Endothelial cell (in vitro differentiated cells): ENCODE measurements around the gene RBPJL. TPM values are rescaled to one million over a fixed set of nuclear protein-coding genes. Genes with fewer than 3 reads are reported as not detected.

Experiments used
- DNase-seq: peaks from one replicate; pipeline ENCODE4 v3.0.0; 2021; ENCODE audit warnings: low spot score
- H3K27ac Mint-ChIP-seq: one replicate; pipeline ENCODE4 v1.8.0; 2021; ENCODE audit warnings: mixed read lengths, inconsistent platforms; ENCODE audit not compliant: unreplicated experiment
- H3K27me3 Mint-ChIP-seq: one replicate; pipeline ENCODE4 v1.8.0; 2021; ENCODE audit warnings: mild to moderate bottlenecking, moderate library complexity, mixed read lengths, inconsistent platforms; ENCODE audit not compliant: unreplicated experiment
- H3K36me3 Mint-ChIP-seq: one replicate; pipeline ENCODE4 v1.8.0; 2021; ENCODE audit warnings: mild to moderate bottlenecking, low read depth, mixed read lengths, inconsistent platforms; ENCODE audit not compliant: unreplicated experiment
- H3K4me1 Mint-ChIP-seq: one replicate; pipeline ENCODE4 v1.8.0; 2021; ENCODE audit warnings: mild to moderate bottlenecking, mixed read lengths, inconsistent platforms; ENCODE audit not compliant: unreplicated experiment
- H3K4me3 Mint-ChIP-seq: one replicate; pipeline ENCODE4 v1.8.0; 2021; ENCODE audit warnings: mild to moderate bottlenecking, mixed read lengths, inconsistent platforms; ENCODE audit not compliant: unreplicated experiment
- H3K9me3 Mint-ChIP-seq: one replicate; pipeline ENCODE4 v1.8.0; 2021; ENCODE audit warnings: mixed read lengths, inconsistent platforms; ENCODE audit not compliant: unreplicated experiment
- total RNA-seq: library from RNA; stranded (reverse); fragmentation: NEBNext Ultra II Directional; extraction: Animal tissue kit (Norgen Biotek cat#: 25700); gene quantifications from one replicate; pipeline ENCODE4 v1.2.1, GENCODE V29; 2021; ENCODE audit not compliant: unreplicated experiment
- TF ChIP-seq, protein P1 (sequence below): fragments of 200-600 bp; sonication (generic); IDR thresholded peaks from one replicate; pipeline ENCODE4 v1.5.0; 2021; ENCODE audit warnings: antibody characterized with exemption; ENCODE audit not compliant: unreplicated experiment

The RBPJL gene
- total RNA-seq, 1 donor from 2014 or later = not detected

DNA sequence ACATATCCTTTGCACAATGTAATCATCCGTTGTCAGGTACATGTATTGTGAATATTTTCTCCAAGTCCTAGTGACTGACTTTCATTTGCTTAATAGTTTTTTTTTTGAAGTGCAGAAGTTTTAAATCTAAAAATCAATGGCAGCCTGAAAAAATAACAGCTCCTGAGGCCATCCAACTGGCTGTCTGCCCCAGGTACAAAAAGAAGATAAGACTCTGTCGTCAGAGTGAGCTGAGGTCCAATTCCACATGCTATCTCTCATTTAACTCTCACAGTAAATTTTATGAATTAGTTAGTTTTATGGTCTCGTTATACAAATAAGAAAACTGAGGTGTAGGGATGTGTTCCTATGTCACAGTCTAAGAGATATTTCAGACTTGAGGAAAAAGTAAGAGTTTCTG lies 31.3 kb upstream of the RBPJL start:
- no peak for DNase-seq
- no peaks in the 10 kb centered on the region for H3K9me3 Mint-ChIP-seq
- H3K4me3 Mint-ChIP-seq = no peak overlapping the region
- H3K27me3 Mint-ChIP-seq = peaks cover 1% of the 10 kb centered on the region
- H3K4me1 Mint-ChIP-seq = no peaks in the 10 kb centered on the region
- no peak overlapping the region for H3K27ac Mint-ChIP-seq
- no peaks in the 10 kb centered on the region for H3K36me3 Mint-ChIP-seq
- TF ChIP-seq, protein P1, sequence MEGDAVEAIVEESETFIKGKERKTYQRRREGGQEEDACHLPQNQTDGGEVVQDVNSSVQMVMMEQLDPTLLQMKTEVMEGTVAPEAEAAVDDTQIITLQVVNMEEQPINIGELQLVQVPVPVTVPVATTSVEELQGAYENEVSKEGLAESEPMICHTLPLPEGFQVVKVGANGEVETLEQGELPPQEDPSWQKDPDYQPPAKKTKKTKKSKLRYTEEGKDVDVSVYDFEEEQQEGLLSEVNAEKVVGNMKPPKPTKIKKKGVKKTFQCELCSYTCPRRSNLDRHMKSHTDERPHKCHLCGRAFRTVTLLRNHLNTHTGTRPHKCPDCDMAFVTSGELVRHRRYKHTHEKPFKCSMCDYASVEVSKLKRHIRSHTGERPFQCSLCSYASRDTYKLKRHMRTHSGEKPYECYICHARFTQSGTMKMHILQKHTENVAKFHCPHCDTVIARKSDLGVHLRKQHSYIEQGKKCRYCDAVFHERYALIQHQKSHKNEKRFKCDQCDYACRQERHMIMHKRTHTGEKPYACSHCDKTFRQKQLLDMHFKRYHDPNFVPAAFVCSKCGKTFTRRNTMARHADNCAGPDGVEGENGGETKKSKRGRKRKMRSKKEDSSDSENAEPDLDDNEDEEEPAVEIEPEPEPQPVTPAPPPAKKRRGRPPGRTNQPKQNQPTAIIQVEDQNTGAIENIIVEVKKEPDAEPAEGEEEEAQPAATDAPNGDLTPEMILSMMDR = no peak

DNA sequence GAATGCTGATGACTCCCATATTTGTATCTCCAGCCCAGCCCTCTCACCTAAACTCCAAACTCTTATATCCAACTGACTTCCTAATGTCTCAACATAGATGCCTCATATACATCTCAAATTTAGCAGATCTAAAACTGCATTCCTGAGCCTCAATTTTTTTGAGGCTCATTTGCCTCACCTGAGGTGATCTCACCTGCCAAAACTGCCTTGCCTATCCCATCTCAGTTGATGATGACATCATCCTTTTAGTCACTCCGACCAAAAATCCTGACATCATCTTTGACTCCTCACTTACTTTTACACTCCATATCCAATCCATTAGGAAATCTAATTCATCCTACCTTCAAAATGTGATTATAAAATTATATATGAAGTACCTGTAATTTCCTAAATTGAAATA lies 26.6 kb upstream of the RBPJL start:
- Mint-ChIP-seq H3K36me3 (no peaks in the 10 kb centered on the region), H3K9me3 (peaks cover 5% of the 10 kb centered on the region), H3K4me1 (no peaks in the 10 kb centered on the region), H3K27me3 (no peaks in the 10 kb centered on the region), H3K27ac (no peak overlapping the region), H3K4me3 (no peak overlapping the region)
- DNase-seq = no peak
- TF ChIP-seq, protein P1 = no peak

DNA sequence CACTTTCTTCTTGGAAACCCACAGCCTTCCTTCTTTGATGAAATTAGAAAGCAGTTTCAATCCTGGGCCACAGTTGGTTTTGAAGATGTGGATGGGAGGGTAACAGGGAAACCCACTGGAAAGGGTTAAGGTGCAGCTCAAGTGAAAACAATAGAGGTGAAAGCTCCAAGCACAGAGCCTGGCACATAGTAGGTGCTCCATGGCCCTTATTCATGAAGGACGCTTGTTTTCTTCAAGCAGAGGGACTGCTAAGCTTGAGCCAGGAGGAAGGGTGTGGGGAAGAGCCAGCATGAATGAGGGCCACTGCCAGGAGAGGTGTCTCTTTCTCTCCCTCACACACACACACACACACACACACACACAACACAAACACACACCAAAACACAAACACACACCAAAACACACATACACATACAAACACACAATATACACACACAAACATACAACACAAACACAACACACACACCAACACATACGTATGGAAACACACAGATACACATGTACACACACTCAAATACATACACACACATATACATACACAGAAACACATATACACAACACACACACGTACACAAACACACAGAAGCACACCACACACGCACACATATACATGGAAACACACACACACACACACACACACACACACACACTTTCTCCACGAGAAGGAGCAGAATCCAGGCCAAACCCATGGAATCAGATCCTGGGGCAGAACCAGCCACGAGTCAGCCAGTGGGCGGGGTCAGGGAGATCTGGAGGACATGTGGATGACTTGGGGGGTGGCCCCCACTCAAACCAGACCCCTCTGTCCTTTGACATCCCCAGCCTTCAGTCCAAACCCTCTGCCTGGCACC lies 23.7 kb upstream of the RBPJL start:
- H3K9me3 Mint-ChIP-seq = peaks cover 5% of the 10 kb centered on the region
- no peaks in the 10 kb centered on the region for H3K36me3 Mint-ChIP-seq
- H3K27ac Mint-ChIP-seq = no peak overlapping the region
- peaks cover 4% of the 10 kb centered on the region for H3K27me3 Mint-ChIP-seq
- no peak overlapping the region for H3K4me3 Mint-ChIP-seq
- DNase-seq = no peak
- TF ChIP-seq, protein P1 = no peak
- H3K4me1 Mint-ChIP-seq = no peaks in the 10 kb centered on the region

DNA sequence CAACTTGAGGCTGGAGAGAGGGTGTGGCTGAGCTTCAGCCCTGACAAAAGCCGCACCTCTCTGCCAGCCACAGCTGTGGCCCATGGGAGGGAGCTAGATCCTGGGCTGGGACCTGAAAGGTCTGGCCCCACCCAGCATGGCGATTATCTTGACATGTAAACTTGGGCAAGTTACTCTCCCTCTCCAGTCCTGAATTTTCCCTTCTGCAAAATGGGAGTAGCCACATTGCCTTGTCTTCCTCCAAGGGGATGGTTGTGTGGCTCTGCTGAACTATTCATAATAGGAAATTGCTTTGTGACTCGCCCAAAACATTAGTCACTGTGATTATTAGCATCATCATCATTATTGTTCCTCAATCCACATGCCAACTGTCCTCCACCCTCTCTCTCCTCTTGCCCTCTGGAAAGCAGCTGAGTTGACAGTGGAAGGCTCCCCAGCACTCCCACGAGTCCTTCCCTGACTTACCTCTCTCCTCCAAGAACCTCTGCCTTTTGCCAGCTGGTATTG lies 23.0 kb upstream of the RBPJL start:
- DNase-seq = no peak
- Mint-ChIP-seq H3K36me3 (no peaks in the 10 kb centered on the region), H3K27me3 (peaks cover 4% of the 10 kb centered on the region), H3K27ac (no peak overlapping the region), H3K4me1 (no peaks in the 10 kb centered on the region), H3K9me3 (peaks cover 5% of the 10 kb centered on the region), H3K4me3 (no peak overlapping the region)
- TF ChIP-seq, protein P1 = no peak

DNA sequence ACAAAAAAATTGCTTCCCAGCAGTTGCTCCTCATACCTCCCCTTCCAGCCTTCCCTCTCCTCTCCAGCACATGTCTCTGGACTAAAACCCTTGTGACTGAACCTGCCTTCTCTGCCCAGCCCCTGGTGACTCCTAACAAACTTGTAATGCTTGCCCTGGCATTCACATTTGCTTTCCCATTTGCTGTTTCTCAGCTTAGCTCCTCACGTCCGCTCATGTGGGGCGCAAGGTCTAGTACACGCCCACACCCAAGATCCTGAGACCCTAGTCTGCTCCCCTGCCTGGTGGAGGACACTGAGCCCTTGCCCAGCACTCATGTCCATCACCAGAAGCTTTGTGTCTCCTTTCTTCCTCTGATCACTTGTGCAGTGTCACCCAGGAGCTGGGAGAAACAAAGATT lies 18.3 kb upstream of the RBPJL start:
- Mint-ChIP-seq H3K9me3 (no peaks in the 10 kb centered on the region), H3K4me3 (no peak overlapping the region), H3K27ac (no peak overlapping the region), H3K27me3 (peaks cover 4% of the 10 kb centered on the region), H3K36me3 (no peaks in the 10 kb centered on the region), H3K4me1 (peaks cover 6% of the 10 kb centered on the region)
- TF ChIP-seq, protein P1 = no peak
- DNase-seq = no peak
